Stimulated activated CD8-positive, alpha-beta memory T cell treated with anti-CD3 and anti-CD28 coated beads, Interleukin-15, amount 100 ng/mL, for 48 hours (primary cell): Measurements from ENCODE around the gene RGS21.

Experiments used
- DNase-seq, 2 donors: peaks; one replicate each; pipeline ENCODE4 v3.0.0-alpha.2; 2020; ENCODE audit warnings: low read depth in 2 of 2

RGS21 gene

GRCh38 chr1:192378878-192379277, 62.1 kb downstream of the RGS21 start:
- no peak for DNase-seq

- DNase-seq = no peak
These were observed 62.8 kb downstream of the RGS21 start for GRCh38 chr1:192379554-192379953.

GRCh38 chr1:192382758-192383157, 66.0 kb downstream of the RGS21 start:
- no peak for DNase-seq

GRCh38 chr1:192386051-192386650, 69.4 kb downstream of the RGS21 start:
- no peak for DNase-seq

GRCh38 chr1:192395211-192395610, 78.4 kb downstream of the RGS21 start:
- DNase-seq = no peak

- no peak for DNase-seq
These were observed 79.1 kb downstream of the RGS21 start for GRCh38 chr1:192395895-192396294.

- DNase-seq = no peak
These were observed 82.4 kb downstream of the RGS21 start for GRCh38 chr1:192399161-192399560.

GRCh38 chr1:192401825-192402224, 85.0 kb downstream of the RGS21 start:
- DNase-seq = no peak

GRCh38 chr1:192402571-192402970, 85.8 kb downstream of the RGS21 start:
- no peak for DNase-seq

GRCh38 chr1:192407206-192407605, 90.4 kb downstream of the RGS21 start:
- no peak for DNase-seq
